Endothelial cell of hepatic sinusoid (primary cell): ENCODE measurements around the gene YARS1.

ENCODE experiments used
- in situ Hi-C: cut with HindIII; loops from 2 replicates; pipeline ENCODE4 v1.10.0; 2017; ENCODE audit warnings: low sequenced_read_pairs

Gene YARS1

GRCh38 chr1:32766328-32766972, 50.7 kb downstream of the YARS1 start:
- in situ Hi-C loops: no loop called here

DNA sequence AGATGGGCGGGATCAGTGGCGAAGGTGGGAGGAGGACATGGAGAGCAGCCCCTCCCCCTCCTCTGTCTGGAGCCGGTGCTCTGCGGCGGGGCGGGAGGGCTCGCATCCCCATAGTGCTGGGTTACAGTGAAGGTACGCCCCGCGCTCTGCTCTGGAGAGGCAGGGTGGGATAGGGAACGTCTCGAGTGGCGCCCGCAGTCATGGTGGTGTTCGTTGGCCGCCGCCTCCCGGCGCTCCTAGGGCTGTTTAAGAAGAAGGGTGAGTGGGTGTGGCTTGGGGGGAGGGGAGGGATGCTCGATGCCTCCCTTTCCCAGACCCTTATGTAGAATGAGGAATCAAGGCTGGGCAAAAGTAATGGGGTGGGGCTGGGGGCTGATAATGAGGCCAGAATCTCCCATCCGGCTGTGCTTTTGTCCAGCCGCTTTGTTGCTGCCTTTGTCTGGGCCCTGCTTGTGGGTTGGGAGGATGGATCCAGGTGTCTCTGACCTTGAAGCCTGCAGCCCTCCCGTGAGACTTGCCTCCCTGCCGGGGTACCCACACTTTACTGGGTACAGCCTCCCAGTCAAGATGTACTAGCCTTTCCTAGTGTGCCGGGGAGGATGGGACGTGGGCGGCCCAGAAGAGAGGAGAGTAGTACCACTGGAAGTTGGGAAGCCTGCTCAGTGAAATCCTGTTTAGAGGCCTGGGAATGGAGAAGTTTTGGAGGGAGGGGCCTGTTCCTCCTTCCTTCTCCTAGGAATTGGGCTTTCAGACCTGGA, 51.4 kb downstream of the YARS1 start:
- in situ Hi-C loops: no loop called here

- in situ Hi-C loops: loop anchor here (5.0 kb wide), 1 partner anchor 53 kb away; no protein-coding TSS in a partner anchor
These were observed 52.2 kb downstream of the YARS1 start for GRCh38 chr1:32764826-32765569.

GRCh38 chr1:32763221-32763620, 53.9 kb downstream of the YARS1 start:
- in situ Hi-C loops: loop anchor here (5.0 kb wide), 1 partner anchor 51 kb away; no protein-coding TSS in a partner anchor

GRCh38 chr1:32761936-32762335, 55.2 kb downstream of the YARS1 start:
- in situ Hi-C loops: loop anchor here (5.0 kb wide), 1 partner anchor 50 kb away; no protein-coding TSS in a partner anchor

DNA sequence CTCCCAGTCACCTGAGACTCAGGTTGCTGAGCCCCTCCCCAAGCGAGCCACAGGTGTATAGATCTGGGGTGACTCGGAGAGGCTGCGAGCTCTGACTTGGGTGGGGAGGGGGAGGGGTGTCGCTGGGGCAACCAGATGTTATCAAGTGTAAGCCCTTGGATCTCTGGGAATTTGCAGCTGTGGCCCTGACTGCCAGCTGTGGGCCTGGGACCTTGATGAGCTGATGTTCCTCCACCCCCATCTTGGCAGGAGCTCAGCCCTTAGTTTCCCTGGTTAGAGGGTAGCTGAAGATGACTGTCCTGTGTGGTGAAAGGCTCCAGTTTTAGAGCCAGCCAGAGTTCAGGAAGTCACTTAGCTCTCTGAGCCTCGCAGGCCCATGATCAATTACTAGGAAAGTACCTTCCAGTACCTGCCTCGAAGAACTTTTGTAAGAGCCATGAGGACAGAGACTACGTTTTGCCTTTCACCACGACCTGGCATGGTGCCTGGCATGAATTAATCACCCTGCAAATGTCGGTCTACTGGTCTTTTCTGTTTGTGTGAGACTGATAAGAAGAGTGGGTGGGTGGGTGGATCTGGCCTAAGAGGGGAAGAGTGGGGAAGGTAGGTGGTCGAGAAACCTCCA, 55.8 kb downstream of the YARS1 start:
- in situ Hi-C loops: loop anchor here (5.0 kb wide), 1 partner anchor 49 kb away; no protein-coding TSS in a partner anchor

GRCh38 chr1:32759997-32760623, 57.0 kb downstream of the YARS1 start:
- in situ Hi-C loops: loop anchor here (5.0 kb wide), 2 partner anchors 48 to 97 kb away; no protein-coding TSS in a partner anchor

DNA sequence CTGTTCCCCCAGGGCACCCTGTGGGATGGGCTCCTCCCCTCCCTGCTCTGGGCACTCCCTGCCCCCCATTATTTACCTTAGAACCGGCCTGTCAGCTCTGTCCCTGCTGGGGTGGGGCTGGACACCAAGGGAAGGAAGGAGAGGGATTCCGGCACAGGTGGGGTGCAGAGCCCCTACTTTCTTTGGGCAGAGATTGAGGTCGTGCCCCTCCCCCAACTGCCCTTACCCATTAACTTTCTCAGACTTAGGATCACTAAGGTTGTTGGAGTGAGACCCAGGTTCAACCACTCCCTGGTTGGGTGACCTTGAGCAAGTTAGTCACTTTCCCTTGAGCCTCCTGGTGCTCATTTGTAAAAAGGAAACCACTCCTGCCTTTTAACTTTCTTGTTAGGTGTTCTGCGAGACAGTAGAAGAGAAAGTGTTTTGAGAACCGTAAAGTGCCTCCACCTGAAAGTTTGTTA, 57.6 kb downstream of the YARS1 start:
- in situ Hi-C loops: loop anchor here (5.0 kb wide), 1 partner anchor 98 kb away; no protein-coding TSS in a partner anchor

DNA sequence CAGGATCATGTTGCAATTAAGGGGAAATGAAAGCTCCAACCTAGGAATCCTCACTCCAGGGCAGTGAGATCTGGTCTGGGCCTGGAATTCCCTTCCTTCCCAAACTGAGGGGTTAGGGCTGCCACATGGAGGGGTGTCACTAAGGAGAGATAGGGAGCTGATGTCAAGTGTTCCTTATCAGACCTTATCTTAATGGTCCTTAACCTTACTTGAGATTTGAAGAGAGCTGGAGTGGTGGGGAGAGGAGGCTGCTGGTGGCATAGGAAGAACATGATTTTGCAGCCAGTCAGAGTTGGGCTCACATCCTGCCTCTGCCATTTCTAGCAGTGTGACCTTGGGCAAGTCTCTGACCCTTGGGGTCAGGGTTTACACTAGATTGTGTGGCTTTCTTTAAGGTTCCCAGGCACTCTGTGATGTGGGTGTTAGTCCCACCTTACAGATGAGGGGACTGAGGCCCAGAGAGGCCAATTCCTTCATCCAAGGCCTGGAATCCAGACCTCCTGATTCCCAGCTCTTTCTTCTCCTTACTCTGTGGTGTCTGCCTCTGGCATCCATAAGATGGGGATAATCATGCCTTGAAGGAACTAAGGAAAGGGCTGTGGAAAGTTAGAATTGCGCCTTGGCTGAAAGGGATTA, 58.2 kb downstream of the YARS1 start:
- in situ Hi-C loops: loop anchor here (5.0 kb wide), 1 partner anchor 98 kb away; no protein-coding TSS in a partner anchor

GRCh38 chr1:32758177-32758794, 58.9 kb downstream of the YARS1 start:
- in situ Hi-C loops: loop anchor here (5.0 kb wide), 1 partner anchor 99 kb away; no protein-coding TSS in a partner anchor

- in situ Hi-C loops: loop anchor here (5.0 kb wide), 1 partner anchor 100 kb away; no protein-coding TSS in a partner anchor
These were observed 59.8 kb downstream of the YARS1 start for GRCh38 chr1:32757213-32757895.

- in situ Hi-C loops: loop anchor here (5.0 kb wide), 1 partner anchor 102 kb away; no protein-coding TSS in a partner anchor
These were observed 61.4 kb downstream of the YARS1 start for GRCh38 chr1:32755810-32756159.

- in situ Hi-C loops: loop anchor here (5.0 kb wide), 1 partner anchor 102 kb away; no protein-coding TSS in a partner anchor
These were observed 61.9 kb downstream of the YARS1 start for GRCh38 chr1:32755098-32755809.

DNA sequence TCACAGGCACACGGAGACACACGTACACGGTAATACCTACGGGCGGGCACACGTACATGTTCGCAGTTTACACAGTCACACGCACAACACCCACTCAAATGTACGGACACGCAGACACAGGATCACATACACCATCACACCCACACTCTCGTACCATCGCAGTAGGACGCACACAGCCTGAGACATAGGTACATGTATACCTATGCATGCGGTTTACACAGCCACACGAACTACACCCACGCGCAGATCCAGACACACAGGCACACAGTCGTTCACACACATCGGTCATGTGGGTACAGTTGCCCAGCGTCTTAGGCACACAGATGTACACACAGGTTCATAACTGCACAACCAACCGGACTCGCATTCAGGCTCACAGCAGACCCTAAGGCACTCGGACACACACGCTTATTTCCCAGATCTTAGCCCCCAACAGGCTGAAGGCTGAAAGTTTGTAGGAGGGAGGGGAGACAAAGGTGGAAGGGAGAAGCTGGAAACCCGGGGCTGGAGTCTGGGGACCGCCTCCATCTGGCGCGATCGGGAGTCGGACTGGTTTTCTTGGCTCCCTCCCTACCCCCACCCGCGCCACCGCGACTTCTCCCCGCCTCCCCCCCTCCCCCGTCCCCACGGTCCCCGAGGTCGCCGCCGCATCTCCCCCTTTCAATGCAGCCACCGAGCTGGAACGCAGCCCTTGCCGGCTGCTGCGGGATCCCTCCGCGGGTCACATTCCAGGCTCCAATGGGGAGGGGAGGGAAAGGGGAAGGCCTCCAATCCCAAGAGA, 62.7 kb downstream of the YARS1 start:
- in situ Hi-C loops: loop anchor here (5.0 kb wide), 1 partner anchor 103 kb away; no protein-coding TSS in a partner anchor

DNA sequence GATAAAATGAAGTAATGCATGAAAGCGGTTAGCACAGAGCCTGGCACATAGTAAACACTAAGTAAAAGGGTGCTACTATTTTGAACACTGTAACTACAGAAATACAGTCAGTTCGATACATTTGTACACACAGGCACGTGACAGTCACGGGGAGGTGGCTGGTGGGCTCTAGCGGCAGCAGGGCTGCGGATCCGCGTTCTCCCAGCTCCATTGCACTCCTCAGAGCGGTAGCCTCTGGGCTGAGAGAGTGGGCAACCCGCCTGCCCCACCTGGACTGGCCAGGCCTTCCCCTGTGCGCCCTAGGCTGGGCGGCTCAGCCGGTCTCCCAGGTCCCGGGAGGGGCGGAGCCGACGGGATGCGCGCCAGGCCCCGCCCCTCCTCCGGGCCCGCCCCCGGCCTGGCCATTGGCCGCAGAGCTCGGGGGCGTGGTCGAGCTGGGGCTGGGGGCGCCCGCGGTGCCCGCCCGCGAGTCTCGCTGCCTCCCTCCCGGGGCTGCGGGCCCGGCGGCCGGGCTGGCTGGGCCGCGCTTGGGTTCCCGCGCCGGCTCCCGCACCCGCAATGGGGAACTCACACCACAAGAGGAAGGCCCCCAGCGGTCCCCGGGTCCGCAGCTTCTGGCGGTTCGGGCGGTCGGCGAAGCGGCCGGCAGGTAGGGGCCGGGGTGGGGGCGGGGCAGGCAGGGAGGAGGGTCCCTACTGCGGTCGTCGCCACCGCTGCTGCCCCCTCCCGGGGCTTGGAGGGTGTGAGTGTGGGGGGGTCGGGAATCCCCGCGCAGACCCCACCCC, 63.4 kb downstream of the YARS1 start:
- in situ Hi-C loops: no loop called here

DNA sequence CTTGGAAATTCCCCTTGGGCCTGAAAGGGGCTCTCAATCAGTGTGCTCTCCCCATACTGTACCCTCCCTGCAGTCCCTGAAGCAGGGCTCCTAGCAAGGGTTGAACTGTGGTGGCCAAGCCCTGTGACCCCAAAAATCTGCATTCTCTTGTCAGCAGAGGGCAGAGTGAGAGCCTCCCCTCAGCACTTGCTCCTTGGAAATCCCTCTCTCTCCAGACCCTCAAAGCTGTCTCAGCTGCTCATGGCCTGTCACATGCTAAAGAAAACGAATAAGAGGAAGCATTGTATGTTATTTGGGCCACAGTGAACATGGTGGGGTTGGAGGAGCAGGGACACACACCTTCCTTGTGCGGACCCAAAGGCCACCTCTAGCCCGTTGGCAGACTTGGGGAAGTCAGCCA, 67.4 kb downstream of the YARS1 start:
- in situ Hi-C loops: no loop called here
